HepG2 (cell line): Measurements from ENCODE around the gene TMEM19. TPM values are rescaled to one million over a fixed set of nuclear protein-coding genes. Genes with fewer than 3 reads are reported as not detected.

Source experiments
- ATF1 ChIP-seq: IDR thresholded peaks from 2 replicates; pipeline ENCODE4 v1.6.1; 2016; ENCODE audit warnings: mild to moderate bottlenecking, control low read depth
- ATF7 ChIP-seq, 2 experiments: fragments of 450-650 bp in 1 of 2; sonication (generic) in 1 of 2; formaldehyde crosslinking in 1 of 2; IDR thresholded peaks; 2 replicates each; pipeline versions ENCODE4 v1.4.0 to v1.6.1; 2016 to 2020; ENCODE audit warnings: antibody characterized with exemption in 1 of 2, mild to moderate bottlenecking in 1 of 2, missing genetic modification reagents in 1 of 2
- ETV5 ChIP-seq: IDR thresholded peaks from 2 replicates; pipeline ENCODE4 v1.6.1; 2018; ENCODE audit warnings: missing biosample characterization, missing genetic modification reagents, inconsistent platforms, borderline replicate concordance
- GATAD1 ChIP-seq: IDR thresholded peaks from 2 replicates; pipeline ENCODE4 v1.6.1; 2016; ENCODE audit warnings: missing genetic modification reagents, missing compliant biosample characterization
- HNF4A ChIP-seq: sonication (generic); formaldehyde crosslinking; IDR thresholded peaks from 2 replicates; pipeline ENCODE4 v1.4.0; 2020; ENCODE audit warnings: missing genetic modification reagents
- HOXA9 ChIP-seq: sonication (generic); formaldehyde crosslinking; IDR thresholded peaks from 2 replicates; pipeline ENCODE4 v1.8.1; 2022; ENCODE audit warnings: missing genetic modification reagents, mild to moderate bottlenecking, moderate library complexity, borderline replicate concordance
- MAFG ChIP-seq: sonication (generic); formaldehyde crosslinking; IDR thresholded peaks from 2 replicates; pipeline ENCODE4 v1.5.1; 2020; ENCODE audit warnings: mild to moderate bottlenecking, missing genetic modification reagents
- NCOR1 ChIP-seq: fragments of 200-600 bp; sonication (generic); IDR thresholded peaks from 2 replicates; pipeline ENCODE4 v1.7.0; 2017; ENCODE audit warnings: antibody characterized with exemption, low read length, borderline replicate concordance
- NFYC ChIP-seq: IDR thresholded peaks from 2 replicates; pipeline ENCODE4 v1.6.1; 2016; ENCODE audit warnings: missing genetic modification reagents, missing compliant biosample characterization
- NR2F6 ChIP-seq, 2 experiments: IDR thresholded peaks; 2 replicates each; pipeline ENCODE4 v1.6.1; 2016; ENCODE audit warnings: antibody characterized with exemption in 1 of 2, mild to moderate bottlenecking in 1 of 2
- SAP130 ChIP-seq: IDR thresholded peaks from 2 replicates; pipeline ENCODE4 v1.6.1; 2016; ENCODE audit warnings: low read depth
- ZNF20 ChIP-seq: sonication (generic); formaldehyde crosslinking; IDR thresholded peaks from 2 replicates; pipeline ENCODE4 v1.4.0; 2020; ENCODE audit warnings: mild to moderate bottlenecking, moderate library complexity, missing genetic modification reagents
- ZNF564 ChIP-seq: sonication (generic); formaldehyde crosslinking; IDR thresholded peaks from 2 replicates; pipeline ENCODE4 v1.8.1; 2023; ENCODE audit warnings: mild to moderate bottlenecking, missing genetic modification reagents
- ZNF75D ChIP-seq: sonication (generic); formaldehyde crosslinking; IDR thresholded peaks from 2 replicates; pipeline ENCODE4 v1.8.1; 2023; ENCODE audit warnings: missing genetic modification reagents, mild to moderate bottlenecking, borderline replicate concordance
- ZNF83 ChIP-seq: sonication (generic); formaldehyde crosslinking; IDR thresholded peaks from 2 replicates; pipeline ENCODE4 v1.4.0; 2020; ENCODE audit warnings: missing genetic modification reagents, mild to moderate bottlenecking, borderline replicate concordance
- polyA plus RNA-seq, 8 experiments: library from polyadenylated mRNA; depleted of rRNA in 3 of 8; stranded (reverse) in 7 of 8; unstranded in 1 of 8; fragments of >200 nt; fragmentation: Illumina TruSeq in 4 of 8; extraction: Trizol in 4 of 8; gene quantifications; 2 replicates each; pipeline versions ENCODE4 v1.2.1 to v1.2.3, GENCODE V29; 2011 to 2016; ENCODE audit warnings: low read depth in 4 of 8, missing spikeins in 1 of 8, mixed read lengths in 1 of 8; ENCODE audit not compliant: insufficient read depth in 1 of 8
- total RNA-seq, 5 experiments: library from RNA; depleted of rRNA; stranded (reverse); fragments of >200 nt; fragmentation: Illumina TruSeq; extraction: Trizol; gene quantifications; 2 replicates each; pipeline ENCODE4 v1.2.3, GENCODE V29; 2016; ENCODE audit warnings: low read depth in 1 of 5
- TF ChIP-seq, protein P1 (sequence below): IDR thresholded peaks from 2 replicates; pipeline ENCODE4 v1.6.1; 2016
- TF ChIP-seq, protein P2 (sequence below): sonication (generic); formaldehyde crosslinking; IDR thresholded peaks from 2 replicates; pipeline ENCODE4 v1.4.0; 2020; ENCODE audit warnings: mild to moderate bottlenecking, missing genetic modification reagents
- TF ChIP-seq, protein P3 (sequence below): sonication (generic); formaldehyde crosslinking; IDR thresholded peaks from 2 replicates; pipeline ENCODE4 v1.4.0; 2020; ENCODE audit warnings: missing genetic modification reagents
- TF ChIP-seq, protein P4 (sequence below): sonication (generic); formaldehyde crosslinking; IDR thresholded peaks from 2 replicates; pipeline ENCODE4 v1.4.0; 2020; ENCODE audit warnings: mild to moderate bottlenecking, missing genetic modification reagents
- TF ChIP-seq, protein P5 (sequence below): IDR thresholded peaks from 2 replicates; pipeline ENCODE4 v1.6.1; 2016; ENCODE audit warnings: low read depth, control low read depth

The TMEM19 gene
- total and polyA plus RNA-seq, 2 of the 13 experiments (the other 11 are each of a cell fraction or from before 2014, with no cell fraction given) = 16.9 to 22.5 TPM

DNA sequence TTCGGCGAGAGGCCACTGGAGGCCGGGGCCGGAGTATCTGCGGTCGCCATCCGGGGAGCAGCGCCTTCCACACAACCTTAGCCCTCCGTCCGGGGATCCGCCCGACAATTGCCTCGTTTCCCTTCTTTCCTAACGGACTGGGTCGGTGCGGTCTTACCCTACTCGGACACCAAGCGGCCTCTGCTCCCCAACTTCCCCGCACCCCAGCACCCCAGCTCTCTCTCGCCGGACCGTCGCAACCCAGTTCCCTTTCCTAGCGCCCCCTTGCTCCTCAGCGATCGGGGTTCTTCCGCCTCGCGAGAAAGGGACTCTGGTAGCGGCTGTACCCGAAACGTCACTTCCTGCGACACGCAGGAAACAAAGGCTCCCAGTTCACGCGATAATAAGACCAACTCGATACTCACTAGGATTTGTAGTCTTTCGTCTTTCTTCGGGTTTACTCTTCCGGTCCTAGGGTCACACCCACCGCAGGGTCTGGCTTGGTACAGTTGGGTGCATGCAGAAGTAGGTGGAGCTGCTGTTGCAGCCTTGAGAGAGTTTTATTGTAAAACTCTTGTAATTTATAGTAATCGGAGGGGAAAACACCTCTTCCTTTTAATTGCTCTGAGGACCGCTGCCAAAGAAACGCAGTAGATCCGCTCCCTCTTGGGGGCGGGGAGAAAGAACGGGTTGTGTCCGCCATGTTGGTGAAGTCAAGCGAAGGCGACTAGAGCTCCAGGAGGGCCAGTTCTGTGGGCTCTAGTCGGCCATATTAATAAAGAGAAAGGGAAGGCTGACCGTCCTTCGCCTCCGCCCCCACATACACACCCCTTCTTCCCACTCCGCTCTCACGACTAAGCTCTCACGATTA, 22.1 kb upstream of the TMEM19 start, which contains the start of the genes THAP2 and ZFC3H1 (continued):
- TF ChIP-seq, protein P1, sequence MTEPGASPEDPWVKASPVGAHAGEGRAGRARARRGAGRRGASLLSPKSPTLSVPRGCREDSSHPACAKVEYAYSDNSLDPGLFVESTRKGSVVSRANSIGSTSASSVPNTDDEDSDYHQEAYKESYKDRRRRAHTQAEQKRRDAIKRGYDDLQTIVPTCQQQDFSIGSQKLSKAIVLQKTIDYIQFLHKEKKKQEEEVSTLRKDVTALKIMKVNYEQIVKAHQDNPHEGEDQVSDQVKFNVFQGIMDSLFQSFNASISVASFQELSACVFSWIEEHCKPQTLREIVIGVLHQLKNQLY (CRISPR knock-in tag) = no peak
- TF ChIP-seq HOXA9 (no peak), NFYC (CRISPR knock-in tag) (peak; percentile 29; the same call in 1 of the 2 replicates), ZNF564 (CRISPR knock-in tag) (no peak), SAP130 (CRISPR knock-in tag) (peak; percentile 86), ZNF20 (CRISPR knock-in tag) (0 out of 2 replicates have a peak, but pooled peaks have one; percentile 86), ATF7 (IDR thresholded peaks at IDR 0.05) (no peak), ATF7 (CRISPR knock-in tag; IDR thresholded peaks at IDR 0.05) (0 out of 2 replicates have a peak, but pooled peaks have one; percentile 68), ZNF75D (CRISPR knock-in tag) (no peak), ZNF83 (CRISPR knock-in tag) (no peak), GATAD1 (peak; percentile 90), HNF4A (CRISPR knock-in tag) (0 out of 2 replicates have a peak, but pooled peaks have one; percentile 14), ATF1 (CRISPR knock-in tag) (peak; percentile 95), NCOR1 (peak; percentile 46; the same call in 1 of the 2 replicates), MAFG (CRISPR knock-in tag) (no peak), NR2F6 (IDR thresholded peaks at IDR 0.05) (no peak), NR2F6 (CRISPR knock-in tag; IDR thresholded peaks at IDR 0.05) (peak; percentile 45; the same call in 1 of the 2 replicates), ETV5 (CRISPR knock-in tag) (peak; percentile 70; the same call in 1 of the 2 replicates)
- TF ChIP-seq, protein P2, sequence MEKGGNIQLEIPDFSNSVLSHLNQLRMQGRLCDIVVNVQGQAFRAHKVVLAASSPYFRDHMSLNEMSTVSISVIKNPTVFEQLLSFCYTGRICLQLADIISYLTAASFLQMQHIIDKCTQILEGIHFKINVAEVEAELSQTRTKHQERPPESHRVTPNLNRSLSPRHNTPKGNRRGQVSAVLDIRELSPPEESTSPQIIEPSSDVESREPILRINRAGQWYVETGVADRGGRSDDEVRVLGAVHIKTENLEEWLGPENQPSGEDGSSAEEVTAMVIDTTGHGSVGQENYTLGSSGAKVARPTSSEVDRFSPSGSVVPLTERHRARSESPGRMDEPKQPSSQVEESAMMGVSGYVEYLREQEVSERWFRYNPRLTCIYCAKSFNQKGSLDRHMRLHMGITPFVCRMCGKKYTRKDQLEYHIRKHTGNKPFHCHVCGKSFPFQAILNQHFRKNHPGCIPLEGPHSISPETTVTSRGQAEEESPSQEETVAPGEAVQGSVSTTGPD = peak; percentile 50; the same call in 1 of the 2 replicates
- TF ChIP-seq, protein P3, sequence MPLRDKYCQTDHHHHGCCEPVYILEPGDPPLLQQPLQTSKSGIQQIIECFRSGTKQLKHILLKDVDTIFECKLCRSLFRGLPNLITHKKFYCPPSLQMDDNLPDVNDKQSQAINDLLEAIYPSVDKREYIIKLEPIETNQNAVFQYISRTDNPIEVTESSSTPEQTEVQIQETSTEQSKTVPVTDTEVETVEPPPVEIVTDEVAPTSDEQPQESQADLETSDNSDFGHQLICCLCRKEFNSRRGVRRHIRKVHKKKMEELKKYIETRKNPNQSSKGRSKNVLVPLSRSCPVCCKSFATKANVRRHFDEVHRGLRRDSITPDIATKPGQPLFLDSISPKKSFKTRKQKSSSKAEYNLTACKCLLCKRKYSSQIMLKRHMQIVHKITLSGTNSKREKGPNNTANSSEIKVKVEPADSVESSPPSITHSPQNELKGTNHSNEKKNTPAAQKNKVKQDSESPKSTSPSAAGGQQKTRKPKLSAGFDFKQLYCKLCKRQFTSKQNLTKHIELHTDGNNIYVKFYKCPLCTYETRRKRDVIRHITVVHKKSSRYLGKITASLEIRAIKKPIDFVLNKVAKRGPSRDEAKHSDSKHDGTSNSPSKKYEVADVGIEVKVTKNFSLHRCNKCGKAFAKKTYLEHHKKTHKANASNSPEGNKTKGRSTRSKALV = no peak
- TF ChIP-seq, protein P4, sequence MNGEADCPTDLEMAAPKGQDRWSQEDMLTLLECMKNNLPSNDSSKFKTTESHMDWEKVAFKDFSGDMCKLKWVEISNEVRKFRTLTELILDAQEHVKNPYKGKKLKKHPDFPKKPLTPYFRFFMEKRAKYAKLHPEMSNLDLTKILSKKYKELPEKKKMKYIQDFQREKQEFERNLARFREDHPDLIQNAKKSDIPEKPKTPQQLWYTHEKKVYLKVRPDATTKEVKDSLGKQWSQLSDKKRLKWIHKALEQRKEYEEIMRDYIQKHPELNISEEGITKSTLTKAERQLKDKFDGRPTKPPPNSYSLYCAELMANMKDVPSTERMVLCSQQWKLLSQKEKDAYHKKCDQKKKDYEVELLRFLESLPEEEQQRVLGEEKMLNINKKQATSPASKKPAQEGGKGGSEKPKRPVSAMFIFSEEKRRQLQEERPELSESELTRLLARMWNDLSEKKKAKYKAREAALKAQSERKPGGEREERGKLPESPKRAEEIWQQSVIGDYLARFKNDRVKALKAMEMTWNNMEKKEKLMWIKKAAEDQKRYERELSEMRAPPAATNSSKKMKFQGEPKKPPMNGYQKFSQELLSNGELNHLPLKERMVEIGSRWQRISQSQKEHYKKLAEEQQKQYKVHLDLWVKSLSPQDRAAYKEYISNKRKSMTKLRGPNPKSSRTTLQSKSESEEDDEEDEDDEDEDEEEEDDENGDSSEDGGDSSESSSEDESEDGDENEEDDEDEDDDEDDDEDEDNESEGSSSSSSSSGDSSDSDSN (CRISPR knock-in tag) = peak; percentile 69; the same call in 1 of the 2 replicates
- TF ChIP-seq, protein P5, sequence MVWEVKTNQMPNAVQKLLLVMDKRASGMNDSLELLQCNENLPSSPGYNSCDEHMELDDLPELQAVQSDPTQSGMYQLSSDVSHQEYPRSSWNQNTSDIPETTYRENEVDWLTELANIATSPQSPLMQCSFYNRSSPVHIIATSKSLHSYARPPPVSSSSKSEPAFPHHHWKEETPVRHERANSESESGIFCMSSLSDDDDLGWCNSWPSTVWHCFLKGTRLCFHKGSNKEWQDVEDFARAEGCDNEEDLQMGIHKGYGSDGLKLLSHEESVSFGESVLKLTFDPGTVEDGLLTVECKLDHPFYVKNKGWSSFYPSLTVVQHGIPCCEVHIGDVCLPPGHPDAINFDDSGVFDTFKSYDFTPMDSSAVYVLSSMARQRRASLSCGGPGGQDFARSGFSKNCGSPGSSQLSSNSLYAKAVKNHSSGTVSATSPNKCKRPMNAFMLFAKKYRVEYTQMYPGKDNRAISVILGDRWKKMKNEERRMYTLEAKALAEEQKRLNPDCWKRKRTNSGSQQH = 0 out of 2 replicates have a peak, but pooled peaks have one; percentile 28
